K562 (cell line): ENCODE measurements around the gene DMRT2. TPM values are rescaled to one million over a fixed set of nuclear protein-coding genes. Genes with fewer than 3 reads are reported as not detected.

Source experiments
- BHLHE40 ChIP-seq: IDR thresholded peaks from 2 replicates; pipeline ENCODE4 v1.6.1; 2011; ENCODE audit warnings: low read length, improper control_type of control experiment
- KDM5B ChIP-seq: fragments of 200-600 bp; sonication (generic); IDR thresholded peaks from 2 replicates; pipeline ENCODE4 v1.6.1; 2012; ENCODE audit warnings: low read depth, mild to moderate bottlenecking, moderate library complexity, low read length, control low read depth, inconsistent platforms; ENCODE audit not compliant: insufficient replicate concordance
- KHSRP ChIP-seq: fragments of 450-650 bp; IDR thresholded peaks from 2 replicates; pipeline ENCODE4 v1.6.1; 2017
- PCBP2 ChIP-seq: fragments of 200-400 bp; formaldehyde crosslinking; IDR thresholded peaks from 2 replicates; pipeline ENCODE4 v1.6.1; 2018; ENCODE audit warnings: low read length, low read depth, mild to moderate bottlenecking, moderate library complexity; ENCODE audit not compliant: poor library complexity, severe bottlenecking
- PHF21A ChIP-seq: fragments of 450-650 bp; IDR thresholded peaks from 2 replicates; pipeline ENCODE4 v1.6.1; 2017; ENCODE audit warnings: low read depth, borderline replicate concordance
- RCOR1 ChIP-seq, 2 experiments: IDR thresholded peaks; 2 replicates each; pipeline ENCODE4 v1.6.1; 2012; ENCODE audit warnings: low read depth in 2 of 2, low read length in 2 of 2, borderline replicate concordance in 1 of 2, improper control_type of control experiment in 1 of 2
- polyA plus RNA-seq, 8 experiments: library from polyadenylated mRNA; depleted of rRNA in 4 of 8; stranded (reverse) in 5 of 8; unstranded in 3 of 8; fragments of >200 nt; fragmentation: Nextera tagmentation in 2 of 8; fragmentation: Illumina TruSeq in 1 of 8; extraction: Ambion mirVana in 2 of 8; extraction: Trizol in 1 of 8; gene quantifications; 2 replicates each; pipeline versions ENCODE4 v1.2.1 to v1.2.3, GENCODE V29; 2011 to 2014; ENCODE audit warnings: inconsistent platforms in 1 of 8, missing spikeins in 1 of 8
- total RNA-seq, 7 experiments: library from RNA; depleted of rRNA in 6 of 7; stranded (reverse); fragments of >200 nt in 6 of 7; fragmentation: Illumina TruSeq in 2 of 7; extraction: Trizol in 2 of 7; gene quantifications; 2 replicates each; pipeline versions ENCODE4 v1.2.1 to v1.2.3, GENCODE V29; 2011 to 2021; ENCODE audit warnings: low replicate concordance in 1 of 7
- TF ChIP-seq, protein P1 (sequence below): fragments of 450-650 bp; formaldehyde crosslinking; IDR thresholded peaks from 2 replicates; pipeline ENCODE4 v1.4.0; 2020; ENCODE audit warnings: mild to moderate bottlenecking, moderate library complexity
- TF ChIP-seq, protein P2 (sequence below): conservative IDR thresholded peaks from 2 replicates; pipeline ENCODE4 v1.6.1; 2011; ENCODE audit warnings: low read depth, mild to moderate bottlenecking, low read length; ENCODE audit not compliant: control insufficient read depth
- TF ChIP-seq, protein P3 (sequence below): fragments of 450-650 bp; formaldehyde crosslinking; IDR thresholded peaks from 2 replicates; pipeline ENCODE4 v1.4.0; 2020; ENCODE audit warnings: mild to moderate bottlenecking

DMRT2 gene
- total and polyA plus RNA-seq, 9 of the 15 experiments (the other 6 are each of a cell fraction or from before 2014, with no cell fraction given) = not detected

DNA sequence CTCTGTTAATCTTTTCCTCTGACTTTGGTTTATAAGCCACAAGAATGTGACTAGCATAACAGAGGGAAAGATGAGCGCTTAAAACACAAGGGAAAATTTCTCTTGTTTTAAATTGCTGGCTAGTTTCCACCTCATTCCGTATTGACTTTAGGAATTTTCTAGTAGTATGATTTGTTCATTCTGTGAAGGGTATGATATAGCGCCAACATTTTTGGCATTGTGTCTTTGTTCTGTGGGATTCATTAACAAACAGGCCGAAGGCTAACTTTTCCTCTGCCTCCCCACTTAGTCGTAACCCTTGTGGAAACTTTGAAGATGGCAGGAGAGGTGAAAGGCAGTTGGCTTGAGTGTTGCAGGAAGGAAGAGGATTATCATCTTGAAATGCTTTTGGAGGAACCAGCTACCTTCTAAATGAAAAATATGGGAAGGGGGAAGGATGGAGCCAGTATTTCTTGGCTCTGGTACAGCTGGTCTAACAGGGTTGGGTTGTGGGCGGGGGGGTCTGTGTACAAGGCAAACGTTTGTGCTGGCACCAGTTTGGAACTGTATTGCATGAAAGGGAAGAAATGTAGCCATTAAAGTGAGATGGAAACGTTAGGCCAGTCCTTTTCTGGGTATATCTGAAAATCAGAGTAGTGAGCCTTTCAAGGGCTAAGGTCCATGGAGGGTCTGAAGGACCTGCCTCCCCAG lies 21.5 kb upstream of the DMRT2 start (continued):
- TF ChIP-seq PCBP2 (no peak), KHSRP (no peak), PHF21A (no peak), RCOR1 (IDR thresholded peaks at IDR 0.05; ENCODE audit: borderline replicate concordance in 1 of 2, low read depth in 2 of 2, low read length in 2 of 2) (no peak), KDM5B (no peak), BHLHE40 (no peak)
- TF ChIP-seq, protein P1, sequence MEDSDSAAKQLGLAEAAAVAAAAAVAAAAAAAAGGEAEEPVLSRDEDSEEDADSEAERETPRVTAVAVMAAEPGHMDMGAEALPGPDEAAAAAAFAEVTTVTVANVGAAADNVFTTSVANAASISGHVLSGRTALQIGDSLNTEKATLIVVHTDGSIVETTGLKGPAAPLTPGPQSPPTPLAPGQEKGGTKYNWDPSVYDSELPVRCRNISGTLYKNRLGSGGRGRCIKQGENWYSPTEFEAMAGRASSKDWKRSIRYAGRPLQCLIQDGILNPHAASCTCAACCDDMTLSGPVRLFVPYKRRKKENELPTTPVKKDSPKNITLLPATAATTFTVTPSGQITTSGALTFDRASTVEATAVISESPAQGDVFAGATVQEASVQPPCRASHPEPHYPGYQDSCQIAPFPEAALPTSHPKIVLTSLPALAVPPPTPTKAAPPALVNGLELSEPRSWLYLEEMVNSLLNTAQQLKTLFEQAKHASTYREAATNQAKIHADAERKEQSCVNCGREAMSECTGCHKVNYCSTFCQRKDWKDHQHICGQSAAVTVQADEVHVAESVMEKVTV = no peak
- TF ChIP-seq, protein P2, sequence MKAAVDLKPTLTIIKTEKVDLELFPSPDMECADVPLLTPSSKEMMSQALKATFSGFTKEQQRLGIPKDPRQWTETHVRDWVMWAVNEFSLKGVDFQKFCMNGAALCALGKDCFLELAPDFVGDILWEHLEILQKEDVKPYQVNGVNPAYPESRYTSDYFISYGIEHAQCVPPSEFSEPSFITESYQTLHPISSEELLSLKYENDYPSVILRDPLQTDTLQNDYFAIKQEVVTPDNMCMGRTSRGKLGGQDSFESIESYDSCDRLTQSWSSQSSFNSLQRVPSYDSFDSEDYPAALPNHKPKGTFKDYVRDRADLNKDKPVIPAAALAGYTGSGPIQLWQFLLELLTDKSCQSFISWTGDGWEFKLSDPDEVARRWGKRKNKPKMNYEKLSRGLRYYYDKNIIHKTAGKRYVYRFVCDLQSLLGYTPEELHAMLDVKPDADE = no peak
- TF ChIP-seq, protein P3, sequence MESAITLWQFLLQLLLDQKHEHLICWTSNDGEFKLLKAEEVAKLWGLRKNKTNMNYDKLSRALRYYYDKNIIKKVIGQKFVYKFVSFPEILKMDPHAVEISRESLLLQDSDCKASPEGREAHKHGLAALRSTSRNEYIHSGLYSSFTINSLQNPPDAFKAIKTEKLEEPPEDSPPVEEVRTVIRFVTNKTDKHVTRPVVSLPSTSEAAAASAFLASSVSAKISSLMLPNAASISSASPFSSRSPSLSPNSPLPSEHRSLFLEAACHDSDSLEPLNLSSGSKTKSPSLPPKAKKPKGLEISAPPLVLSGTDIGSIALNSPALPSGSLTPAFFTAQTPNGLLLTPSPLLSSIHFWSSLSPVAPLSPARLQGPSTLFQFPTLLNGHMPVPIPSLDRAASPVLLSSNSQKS = no peak
